Cardiac septum (tissue), 1 donor: Measurements from ENCODE around the gene CLDND2. TPM values are rescaled to one million over a fixed set of nuclear protein-coding genes. Genes with fewer than 3 reads are reported as not detected.

Experiments
- DNase-seq: peaks from one replicate; pipeline ENCODE4 v3.0.0-alpha.2; 2020; ENCODE audit warnings: low spot score
- intact Hi-C: fragments of 100-400 bp; cut with DNase I; formaldehyde crosslinking; loops from one replicate; pipeline ENCODE4 v1.14.0; 2022
- total RNA-seq: library from RNA; stranded (reverse); fragmentation: NEBNext Ultra II Directional; extraction: Animal tissue kit (Norgen Biotek cat#: 25700); gene quantifications from one replicate; pipeline ENCODE4 v1.2.1, GENCODE V29; 2021
- donor health status: DM: no; HTN: no; CAD: no.

Gene CLDND2
- total RNA-seq, 1 donor from 2014 or later, result 1.0 TPM

GRCh38 chr19:51339687-51340656 is 28.8 kb downstream of the CLDND2 start:
- peak; percentile 99 for DNase-seq
- intact Hi-C loops, result loop anchor here (2.0 to 10.0 kb wide), 3 partner anchors 27 to 97 kb away; partner anchors contain the start of genes C19orf84 and ETFB

- intact Hi-C loops, result loop anchor here (5.0 kb wide), 1 partner anchor 98 kb away; no protein-coding TSS in a partner anchor
- no peak for DNase-seq
Observed at GRCh38 chr19:51339313-51339686, 29.5 kb downstream of the CLDND2 start.

GRCh38 chr19:51338563-51339312 is 30.1 kb downstream of the CLDND2 start:
- DNase-seq, result peak; percentile 92
- intact Hi-C loops, result loop anchor here (5.0 kb wide), 1 partner anchor 99 kb away; no protein-coding TSS in a partner anchor

GRCh38 chr19:51337861-51338562 is 30.8 kb downstream of the CLDND2 start:
- no peak for DNase-seq
- intact Hi-C loops, result loop anchor here (5.0 kb wide), 1 partner anchor 99 kb away; no protein-coding TSS in a partner anchor

- no peak for DNase-seq
- intact Hi-C loops, result loop anchor here (5.0 kb wide), 1 partner anchor 100 kb away; no protein-coding TSS in a partner anchor
Observed at GRCh38 chr19:51337141-51337860, 31.5 kb downstream of the CLDND2 start.

- intact Hi-C loops, result no loop called here
- DNase-seq, result no peak
Observed at GRCh38 chr19:51333836-51334460, 34.9 kb downstream of the CLDND2 start.

- no peak for DNase-seq
- intact Hi-C loops, result no loop called here
Observed at GRCh38 chr19:51331716-51332115, 37.1 kb downstream of the CLDND2 start.

- intact Hi-C loops, result no loop called here
- no peak for DNase-seq
Observed at GRCh38 chr19:51331193-51331592, 37.6 kb downstream of the CLDND2 start.

- no peak for DNase-seq
- intact Hi-C loops, result no loop called here
Observed at GRCh38 chr19:51330366-51330765, 38.4 kb downstream of the CLDND2 start.

GRCh38 chr19:51329411-51329810 is 39.4 kb downstream of the CLDND2 start:
- no peak for DNase-seq
- intact Hi-C loops, result no loop called here

GRCh38 chr19:51327066-51328001 is 41.5 kb downstream of the CLDND2 start:
- DNase-seq, result no peak
- intact Hi-C loops, result no loop called here

GRCh38 chr19:51326216-51327065 is 42.4 kb downstream of the CLDND2 start:
- no peak for DNase-seq
- intact Hi-C loops, result no loop called here

- intact Hi-C loops, result no loop called here
- no peak for DNase-seq
Observed at GRCh38 chr19:51325161-51325976, 43.4 kb downstream of the CLDND2 start.

GRCh38 chr19:51324167-51324481 is 44.7 kb downstream of the CLDND2 start:
- intact Hi-C loops, result no loop called here
- DNase-seq, result no peak

GRCh38 chr19:51323481-51324166 is 45.2 kb downstream of the CLDND2 start:
- no peak for DNase-seq
- intact Hi-C loops, result no loop called here
